Measurements from ENCODE around the gene F3.

F3 gene

DNA sequence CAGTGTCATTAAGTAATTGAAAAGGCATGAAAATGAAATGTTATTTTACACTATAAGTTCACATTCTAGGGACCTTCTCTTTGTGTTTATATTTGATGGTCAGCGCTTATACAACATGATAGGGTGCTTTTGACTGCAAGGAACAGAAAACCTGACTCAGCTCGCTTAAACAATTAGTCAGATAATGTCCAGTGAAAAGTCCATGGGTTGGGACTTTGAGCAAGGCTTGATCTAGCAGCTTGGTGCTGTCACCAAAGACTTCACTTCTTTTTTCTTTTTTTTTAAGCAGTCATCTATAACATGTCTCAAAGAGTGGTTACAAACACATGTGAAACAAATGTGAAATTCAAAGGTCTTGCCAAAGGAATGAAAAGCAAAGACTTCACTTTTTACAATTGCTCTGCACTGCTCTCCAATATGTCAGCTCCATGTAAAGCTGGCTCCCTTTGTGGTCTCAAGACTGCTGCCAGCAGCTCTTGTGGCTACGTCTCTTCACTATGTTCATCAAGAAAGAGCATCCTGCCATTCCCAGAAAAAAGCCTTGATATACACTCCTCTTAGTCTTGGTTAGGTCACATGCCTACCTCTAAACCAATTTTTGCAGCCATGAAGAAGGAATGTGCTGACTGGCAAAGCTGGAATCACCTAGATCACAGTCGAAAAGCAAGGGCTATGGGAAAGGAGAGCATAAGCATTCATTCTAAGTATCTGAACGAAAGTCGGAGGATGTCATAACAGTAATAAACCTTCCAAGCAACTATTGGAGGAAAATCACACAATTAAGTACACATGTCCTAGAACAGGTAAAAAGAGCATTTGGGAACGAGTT is 15.2 kb downstream of the F3 start:
- H3K9me3 ChIP-seq (ENCODE audit: control insufficient read depth, insufficient read depth, low read length), result no peaks in the 10 kb centered on the region
- H3K36me3 ChIP-seq (ENCODE audit: control insufficient read depth, low read length), result no peaks in the 10 kb centered on the region
- H3K79me2 ChIP-seq (ENCODE audit: control insufficient read depth, low read length), result no peaks in the 10 kb centered on the region
- no peaks in the 10 kb centered on the region for H3K4me1 ChIP-seq (ENCODE audit: control insufficient read depth, low read length)
- no peak overlapping the region for H3K4me2 ChIP-seq (ENCODE audit: low read length)
- H3K4me3 ChIP-seq (ENCODE audit: low read length), result no peak overlapping the region
- no peak overlapping the region for H3K27ac ChIP-seq (ENCODE audit: low read depth, low read length)
- no peaks in the 10 kb centered on the region; the same call in 1 of the 2 replicates for H4K20me1 ChIP-seq (ENCODE audit: control insufficient read depth, insufficient read depth, low read depth, low read length)
- peaks cover 3% of the 10 kb centered on the region for H3K27me3 ChIP-seq (ENCODE audit: control insufficient read depth, low read length)
- no peaks in the 10 kb centered on the region for H3K9me2 ChIP-seq (replicated peaks; ENCODE audit: control insufficient read depth, low read length)
- no peaks in the 10 kb centered on the region for H3F3A ChIP-seq (ENCODE audit: control insufficient read depth, insufficient read depth)
- TF ChIP-seq, protein P1, sequence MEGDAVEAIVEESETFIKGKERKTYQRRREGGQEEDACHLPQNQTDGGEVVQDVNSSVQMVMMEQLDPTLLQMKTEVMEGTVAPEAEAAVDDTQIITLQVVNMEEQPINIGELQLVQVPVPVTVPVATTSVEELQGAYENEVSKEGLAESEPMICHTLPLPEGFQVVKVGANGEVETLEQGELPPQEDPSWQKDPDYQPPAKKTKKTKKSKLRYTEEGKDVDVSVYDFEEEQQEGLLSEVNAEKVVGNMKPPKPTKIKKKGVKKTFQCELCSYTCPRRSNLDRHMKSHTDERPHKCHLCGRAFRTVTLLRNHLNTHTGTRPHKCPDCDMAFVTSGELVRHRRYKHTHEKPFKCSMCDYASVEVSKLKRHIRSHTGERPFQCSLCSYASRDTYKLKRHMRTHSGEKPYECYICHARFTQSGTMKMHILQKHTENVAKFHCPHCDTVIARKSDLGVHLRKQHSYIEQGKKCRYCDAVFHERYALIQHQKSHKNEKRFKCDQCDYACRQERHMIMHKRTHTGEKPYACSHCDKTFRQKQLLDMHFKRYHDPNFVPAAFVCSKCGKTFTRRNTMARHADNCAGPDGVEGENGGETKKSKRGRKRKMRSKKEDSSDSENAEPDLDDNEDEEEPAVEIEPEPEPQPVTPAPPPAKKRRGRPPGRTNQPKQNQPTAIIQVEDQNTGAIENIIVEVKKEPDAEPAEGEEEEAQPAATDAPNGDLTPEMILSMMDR (IDR thresholded peaks at IDR 0.05; ENCODE audit: low read depth, low read length, poor library complexity, severe bottlenecking), result no peak
- no peak for TF ChIP-seq EZH2phosphoT487 (IDR thresholded peaks at IDR 0.05; ENCODE audit: borderline replicate concordance, low read length)

DNA sequence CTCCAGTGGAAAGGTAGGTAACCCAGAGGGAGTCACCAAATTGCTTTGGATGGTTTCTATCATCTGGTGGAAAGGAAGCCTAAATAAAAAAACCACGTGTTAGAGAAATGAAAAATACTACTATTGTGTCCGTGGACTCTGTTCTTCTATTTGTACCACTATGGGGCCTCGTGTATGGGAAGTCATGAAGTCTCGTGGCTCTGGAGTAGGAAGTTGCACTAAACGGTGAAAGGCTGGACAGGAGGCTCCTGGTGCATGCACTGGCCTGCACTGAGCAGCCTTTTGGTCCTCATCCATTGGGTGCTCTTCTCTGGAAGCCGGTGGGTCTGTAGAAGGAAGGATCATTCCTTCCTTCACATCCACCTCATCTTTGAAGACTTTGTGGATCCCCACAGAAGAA is 17.0 kb downstream of the F3 start:
- Histone ChIP-seq H3K27me3 (ENCODE audit: control insufficient read depth, low read length) (peaks cover 3% of the 10 kb centered on the region), H3K4me2 (ENCODE audit: low read length) (no peak overlapping the region), H3K36me3 (ENCODE audit: control insufficient read depth, low read length) (no peaks in the 10 kb centered on the region), H3K27ac (ENCODE audit: low read depth, low read length) (no peak overlapping the region), H3K9me2 (replicated peaks; ENCODE audit: control insufficient read depth, low read length) (no peaks in the 10 kb centered on the region), H3F3A (ENCODE audit: control insufficient read depth, insufficient read depth) (no peaks in the 10 kb centered on the region), H3K4me3 (ENCODE audit: low read length) (no peak overlapping the region), H3K4me1 (ENCODE audit: control insufficient read depth, low read length) (no peaks in the 10 kb centered on the region), H4K20me1 (ENCODE audit: control insufficient read depth, insufficient read depth, low read depth, low read length) (no peaks in the 10 kb centered on the region; the same call in 1 of the 2 replicates), H3K79me2 (ENCODE audit: control insufficient read depth, low read length) (no peaks in the 10 kb centered on the region), H3K9me3 (ENCODE audit: control insufficient read depth, insufficient read depth, low read length) (no peaks in the 10 kb centered on the region)
- TF ChIP-seq, protein P1 (IDR thresholded peaks at IDR 0.05; ENCODE audit: low read depth, low read length, poor library complexity, severe bottlenecking), result no peak
- TF ChIP-seq EZH2phosphoT487 (IDR thresholded peaks at IDR 0.05; ENCODE audit: borderline replicate concordance, low read length), result no peak

DNA sequence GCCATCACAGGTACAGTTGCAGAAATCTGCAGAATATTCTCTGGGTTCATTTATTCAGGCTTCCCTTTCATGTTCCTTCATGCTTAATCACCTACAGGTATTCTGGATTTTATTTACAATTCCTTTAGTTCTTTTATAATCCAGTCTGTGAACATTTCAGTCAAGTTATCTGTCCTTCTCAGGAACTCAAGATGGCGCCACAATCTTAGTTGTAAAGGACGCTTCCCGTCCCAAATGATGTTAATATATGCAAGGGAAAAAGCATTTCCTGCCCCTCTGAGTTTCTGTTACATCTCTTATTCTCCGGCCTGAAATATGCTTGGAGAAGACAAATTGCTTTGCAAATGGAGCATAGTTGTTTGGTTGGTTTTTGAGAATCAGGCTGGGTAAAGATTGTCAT is 19.3 kb downstream of the F3 start:
- TF ChIP-seq, protein P1 (IDR thresholded peaks at IDR 0.05; ENCODE audit: low read depth, low read length, poor library complexity, severe bottlenecking), result peak; percentile 46
- TF ChIP-seq EZH2phosphoT487 (IDR thresholded peaks at IDR 0.05; ENCODE audit: borderline replicate concordance, low read length), result no peak
- Histone ChIP-seq H3K9me2 (replicated peaks; ENCODE audit: control insufficient read depth, low read length) (no peaks in the 10 kb centered on the region), H3K27ac (ENCODE audit: low read depth, low read length) (no peak overlapping the region), H3K9me3 (ENCODE audit: control insufficient read depth, insufficient read depth, low read length) (no peaks in the 10 kb centered on the region), H4K20me1 (ENCODE audit: control insufficient read depth, insufficient read depth, low read depth, low read length) (no peaks in the 10 kb centered on the region; the same call in 1 of the 2 replicates), H3F3A (ENCODE audit: control insufficient read depth, insufficient read depth) (no peaks in the 10 kb centered on the region), H3K79me2 (ENCODE audit: control insufficient read depth, low read length) (no peaks in the 10 kb centered on the region), H3K36me3 (ENCODE audit: control insufficient read depth, low read length) (no peaks in the 10 kb centered on the region), H3K4me3 (ENCODE audit: low read length) (no peak overlapping the region), H3K27me3 (ENCODE audit: control insufficient read depth, low read length) (no peaks in the 10 kb centered on the region), H3K4me2 (ENCODE audit: low read length) (no peak overlapping the region), H3K4me1 (ENCODE audit: control insufficient read depth, low read length) (no peaks in the 10 kb centered on the region)

Data from DOHH2 (cell line).